Activated T-cell treated with anti-CD3 and anti-CD28 coated beads, Interleukin-2, amount 50 U/mL, for 48 hours (primary cell): ENCODE measurements around the gene TWIST2.

ENCODE experiments used
- DNase-seq, 2 experiments: peaks; one replicate each; pipeline ENCODE4 v3.0.0-alpha.2; 2020

TWIST2 gene

GRCh38 chr2:238875101-238875470 is 27.2 kb downstream of the TWIST2 start:
- no peak for DNase-seq

GRCh38 chr2:238875471-238876231 is 27.8 kb downstream of the TWIST2 start:
- no peak for DNase-seq

GRCh38 chr2:238876232-238876630 is 28.3 kb downstream of the TWIST2 start:
- no peak for DNase-seq

GRCh38 chr2:238878051-238878735 is 30.3 kb downstream of the TWIST2 start:
- no peak for DNase-seq

- DNase-seq = no peak
Measured at GRCh38 chr2:238879043-238879442, 31.2 kb downstream of the TWIST2 start.

GRCh38 chr2:238879621-238880377 is 31.9 kb downstream of the TWIST2 start:
- DNase-seq = no peak

- no peak for DNase-seq
Measured at GRCh38 chr2:238881353-238882081, 33.6 kb downstream of the TWIST2 start.

- no peak for DNase-seq
Measured at GRCh38 chr2:238882082-238882755, 34.3 kb downstream of the TWIST2 start.

- no peak for DNase-seq
Measured at GRCh38 chr2:238883421-238883901, 35.6 kb downstream of the TWIST2 start.

GRCh38 chr2:238884122-238884811 is 36.4 kb downstream of the TWIST2 start:
- DNase-seq = no peak

GRCh38 chr2:238884812-238885408 is 37.0 kb downstream of the TWIST2 start:
- DNase-seq = no peak

GRCh38 chr2:238886453-238887094 is 38.7 kb downstream of the TWIST2 start:
- no peak for DNase-seq

- no peak for DNase-seq
Measured at GRCh38 chr2:238887616-238888015, 39.7 kb downstream of the TWIST2 start.

GRCh38 chr2:238888781-238889180 is 40.9 kb downstream of the TWIST2 start:
- DNase-seq = no peak

- no peak for DNase-seq
Measured at GRCh38 chr2:238890131-238890530, 42.2 kb downstream of the TWIST2 start.

GRCh38 chr2:238890618-238891456 is 43.0 kb downstream of the TWIST2 start:
- DNase-seq = no peak

- DNase-seq = no peak
Measured at GRCh38 chr2:238891457-238892203, 43.7 kb downstream of the TWIST2 start.

- DNase-seq = no peak
Measured at GRCh38 chr2:238892204-238892500, 44.3 kb downstream of the TWIST2 start.

- DNase-seq = no peak
Measured at GRCh38 chr2:238892796-238893195, 44.9 kb downstream of the TWIST2 start.
